WTC11 (cell line): ENCODE data around the gene KNTC1. TPM values are rescaled to one million over a fixed set of nuclear protein-coding genes. Genes with fewer than 3 reads are reported as not detected.

ENCODE experiments used
- ATAC-seq: fragments of 200-7000 bp; cut with Tn5 transposase; 2 replicates; pipeline ENCODE4 v1.10.0; 2021; ENCODE audit warnings: mild to moderate bottlenecking, moderate library complexity
- CTCF ChIA-PET: fragments of 300-600 bp; sonication (Branson Sonifier 250); formaldehyde crosslinking; loops from one replicate; lab custom pipeline; 2021; ENCODE audit warnings: antibody characterized with exemption; lab: Charles Lee
- POLR2A ChIA-PET: fragments of 350-600 bp; sonication (Branson Sonifier 250); formaldehyde crosslinking; loops from one replicate; lab custom pipeline; 2021; ENCODE audit warnings: antibody characterized with exemption; lab: Charles Lee
- DNase-seq: peaks from one replicate; pipeline ENCODE4 v3.0.0; 2021; ENCODE audit warnings: low spot score
- H3K27ac Mint-ChIP-seq: 2 replicates; pipeline ENCODE4 v1.8.0; 2021; ENCODE audit warnings: mixed read lengths
- H3K27me3 Mint-ChIP-seq: 2 replicates; pipeline ENCODE4 v1.8.0; 2021; ENCODE audit warnings: low read depth, mild to moderate bottlenecking, moderate library complexity, mixed read lengths
- H3K36me3 Mint-ChIP-seq: 2 replicates; pipeline ENCODE4 v1.8.0; 2021; ENCODE audit warnings: mixed read lengths
- H3K4me1 Mint-ChIP-seq: 2 replicates; pipeline ENCODE4 v1.8.0; 2022; ENCODE audit warnings: mixed read lengths
- H3K4me3 Mint-ChIP-seq: 2 replicates; pipeline ENCODE4 v1.8.0; 2021; ENCODE audit warnings: mild to moderate bottlenecking, moderate library complexity, mixed read lengths
- H3K9me3 Mint-ChIP-seq: 2 replicates; pipeline ENCODE4 v1.8.0; 2021; ENCODE audit warnings: mixed read lengths
- ARID4B ChIP-seq: sonication (generic); formaldehyde crosslinking; IDR thresholded peaks from 2 replicates; pipeline ENCODE4 v1.8.0; 2023; ENCODE audit warnings: missing genetic modification reagents, mild to moderate bottlenecking, borderline replicate concordance
- CTCF ChIP-seq: fragments of 200-600 bp; IDR thresholded peaks from 2 replicates; pipeline ENCODE4 v1.8.0; 2022; ENCODE audit warnings: antibody characterized with exemption
- E2F1 ChIP-seq: sonication (generic); formaldehyde crosslinking; IDR thresholded peaks from 2 replicates; pipeline ENCODE4 v1.8.0; 2022; ENCODE audit warnings: mild to moderate bottlenecking, missing genetic modification reagents
- E2F5 ChIP-seq: sonication (generic); formaldehyde crosslinking; IDR thresholded peaks from 2 replicates; pipeline ENCODE4 v1.8.1; 2022; ENCODE audit warnings: mild to moderate bottlenecking, moderate library complexity, missing genetic modification reagents
- EMX1 ChIP-seq: fragments of 250-450 bp; sonication (Bioruptor Pico); IDR thresholded peaks from 2 replicates; pipeline ENCODE4 v1.8.0; 2021; ENCODE audit warnings: mild to moderate bottlenecking
- ETV6 ChIP-seq: sonication (generic); formaldehyde crosslinking; IDR thresholded peaks from 2 replicates; pipeline ENCODE4 v1.8.1; 2022; ENCODE audit warnings: mild to moderate bottlenecking, missing genetic modification reagents
- GRHL2 ChIP-seq: fragments of 250-450 bp; sonication (Bioruptor Pico); IDR thresholded peaks from 2 replicates; pipeline ENCODE4 v1.8.0; 2022; ENCODE audit warnings: mild to moderate bottlenecking, moderate library complexity; ENCODE audit not compliant: insufficient replicate concordance, severe bottlenecking
- HMGA2 ChIP-seq: fragments of 250-450 bp; sonication (Bioruptor Pico); IDR thresholded peaks from 2 replicates; pipeline ENCODE4 v1.4.0; 2021; ENCODE audit warnings: mild to moderate bottlenecking, moderate library complexity
- MAX ChIP-seq: sonication (generic); formaldehyde crosslinking; IDR thresholded peaks from 2 replicates; pipeline ENCODE4 v1.8.0; 2022; ENCODE audit warnings: mild to moderate bottlenecking, missing genetic modification reagents
- MXD4 ChIP-seq: fragments of 250-450 bp; sonication (Bioruptor Pico); IDR thresholded peaks from 2 replicates; pipeline ENCODE4 v1.8.0; 2021; ENCODE audit warnings: mild to moderate bottlenecking, moderate library complexity, borderline replicate concordance
- NFATC4 ChIP-seq: fragments of 250-450 bp; sonication (Bioruptor Pico); IDR thresholded peaks from 2 replicates; pipeline ENCODE4 v1.9.0; 2021; ENCODE audit warnings: mild to moderate bottlenecking
- NFE2L1 ChIP-seq: sonication (generic); formaldehyde crosslinking; IDR thresholded peaks from 2 replicates; pipeline ENCODE4 v1.8.1; 2023; ENCODE audit warnings: missing genetic modification reagents
- NR3C1 ChIP-seq: sonication (generic); formaldehyde crosslinking; conservative IDR thresholded peaks from 2 replicates; pipeline ENCODE4 v1.8.1; 2023; ENCODE audit warnings: low read depth, mild to moderate bottlenecking, missing genetic modification reagents
- RELA ChIP-seq: sonication (generic); formaldehyde crosslinking; IDR thresholded peaks from 2 replicates; pipeline ENCODE4 v1.8.1; 2022; ENCODE audit warnings: missing genetic modification reagents, mild to moderate bottlenecking, borderline replicate concordance
- TP53 ChIP-seq: sonication (generic); formaldehyde crosslinking; IDR thresholded peaks from 2 replicates; pipeline ENCODE4 v1.8.1; 2023; ENCODE audit warnings: mild to moderate bottlenecking, missing genetic modification reagents
- USF2 ChIP-seq: sonication (generic); formaldehyde crosslinking; IDR thresholded peaks from 2 replicates; pipeline ENCODE4 v1.8.1; 2023; ENCODE audit warnings: mild to moderate bottlenecking, missing genetic modification reagents, moderate library complexity
- ZMAT4 ChIP-seq: fragments of 250-450 bp; sonication (Bioruptor Pico); IDR thresholded peaks from 2 replicates; pipeline ENCODE4 v1.9.0; 2021; ENCODE audit warnings: mild to moderate bottlenecking
- ZNF263 ChIP-seq: sonication (generic); formaldehyde crosslinking; IDR thresholded peaks from 2 replicates; pipeline ENCODE4 v1.8.1; 2022; ENCODE audit warnings: low read depth, mild to moderate bottlenecking, moderate library complexity, missing genetic modification reagents
- ZNF425 ChIP-seq: fragments of 250-450 bp; sonication (Bioruptor Pico); conservative IDR thresholded peaks from 2 replicates; pipeline ENCODE4 v1.9.0; 2021; ENCODE audit warnings: mild to moderate bottlenecking
- ZNF671 ChIP-seq: fragments of 250-450 bp; sonication (Bioruptor Pico); IDR thresholded peaks from 2 replicates; pipeline ENCODE4 v1.8.0; 2021; ENCODE audit warnings: mild to moderate bottlenecking
- total RNA-seq: library from RNA; stranded (reverse); gene quantifications from 3 replicates; pipeline ENCODE4 v1.2.3, GENCODE V29; 2021

KNTC1 gene
- total RNA-seq, 1 experiment from 2014 or later = 85.1 TPM

GRCh38 chr12:122558745-122559641, 31.9 kb downstream of the KNTC1 start:
- ChIA-PET POLR2A (no interaction called here), CTCF (no interaction called here)
- ATAC-seq (no peak), DNase-seq (no peak)
- Mint-ChIP-seq H3K36me3 (peaks cover 47% of the 10 kb centered on the region), H3K9me3 (no peaks in the 10 kb centered on the region), H3K27me3 (no peaks in the 10 kb centered on the region), H3K4me1 (no peaks in the 10 kb centered on the region), H3K4me3 (no peak overlapping the region), H3K27ac (no peak overlapping the region)
- TF ChIP-seq ARID4B (CRISPR knock-in tag) = no peak
- no peak for TF ChIP-seq ETV6 (CRISPR knock-in tag)
- no peak for TF ChIP-seq E2F5
- no peak for TF ChIP-seq EMX1
- TF ChIP-seq GRHL2 = no peak
- no peak for TF ChIP-seq ZNF425 (CRISPR knock-in tag)
- TF ChIP-seq RELA (CRISPR knock-in tag) = no peak
- TF ChIP-seq ZMAT4 (CRISPR knock-in tag) = no peak
- TF ChIP-seq CTCF = no peak
- TF ChIP-seq MAX (CRISPR knock-in tag) = no peak
- TF ChIP-seq NFE2L1 (CRISPR knock-in tag) = no peak
- no peak for TF ChIP-seq ZNF263 (CRISPR knock-in tag)
- no peak for TF ChIP-seq TP53 (CRISPR knock-in tag)
- TF ChIP-seq NR3C1 (CRISPR knock-in tag) = no peak
- no peak for TF ChIP-seq ZNF671 (CRISPR knock-in tag)

- no peak overlapping the region for H3K4me3 Mint-ChIP-seq
- H3K27ac Mint-ChIP-seq = no peak overlapping the region
- TF ChIP-seq USF2 = no peak
- TF ChIP-seq E2F1 = no peak
- TF ChIP-seq NFE2L1 (CRISPR knock-in tag) = no peak
- TF ChIP-seq HMGA2 (CRISPR knock-in tag) = no peak
- TF ChIP-seq NR3C1 (CRISPR knock-in tag) = no peak
- no peak for TF ChIP-seq MXD4
- no peak for TF ChIP-seq NFATC4 (CRISPR knock-in tag)
- no peak for ATAC-seq
- CTCF ChIA-PET = no interaction called here
- H3K4me1 Mint-ChIP-seq = no peaks in the 10 kb centered on the region
- no peak for DNase-seq
- no peaks in the 10 kb centered on the region for H3K9me3 Mint-ChIP-seq
- H3K27me3 Mint-ChIP-seq = no peaks in the 10 kb centered on the region
- POLR2A ChIA-PET = no interaction called here
- H3K36me3 Mint-ChIP-seq = peaks cover 47% of the 10 kb centered on the region
Observed at GRCh38 chr12:122560138-122560537, 33.1 kb downstream of the KNTC1 start.
